Measurements from ENCODE around the gene SYNE3.

SYNE3 gene

DNA sequence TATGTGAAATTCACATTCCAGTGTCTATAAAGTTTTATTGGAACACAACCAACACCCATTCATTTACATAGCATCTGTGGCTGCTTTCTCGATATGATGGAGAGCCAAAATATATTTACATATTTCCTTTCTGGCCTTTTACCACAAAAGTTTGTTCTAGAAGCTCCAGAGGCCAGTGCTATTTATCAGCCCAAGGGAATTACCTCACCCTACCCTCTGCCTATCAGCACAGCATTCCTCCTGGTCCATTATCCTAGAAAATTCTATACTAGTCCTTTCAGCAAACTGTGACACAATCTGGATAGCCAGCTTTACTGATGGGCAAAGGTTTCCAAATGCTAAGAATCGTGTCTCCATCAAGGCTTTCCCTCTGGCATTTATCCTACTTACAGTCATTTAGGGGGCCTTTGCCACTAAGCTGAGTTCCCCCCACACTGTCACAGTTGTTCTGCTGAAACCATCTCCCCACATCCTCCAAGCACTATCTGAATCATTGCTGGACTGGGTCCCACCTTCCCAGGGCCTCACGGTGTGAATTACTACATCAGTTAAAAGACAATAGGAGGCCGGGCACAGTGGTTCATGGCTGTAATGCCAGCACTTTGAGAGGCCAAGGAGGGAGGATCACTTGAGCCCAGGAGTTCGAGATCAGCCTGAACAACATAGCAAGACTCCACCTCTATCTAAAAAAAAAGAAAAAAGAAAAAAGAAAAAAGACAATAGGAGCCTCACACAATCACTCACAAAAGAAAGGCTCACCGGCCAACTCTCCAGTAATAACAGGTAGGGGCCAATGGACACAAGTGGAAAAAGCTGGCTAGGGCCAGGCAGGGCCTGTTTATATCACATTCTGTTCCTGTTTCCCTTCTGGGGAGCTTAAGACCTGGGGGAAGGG lies 12.1 kb downstream of the SYNE3 start:
- in situ Hi-C loops (cut with HindIII; ENCODE audit: low pct_unique_long_range_greater_than_20kb, low sequenced_read_pairs) = no loop called here
- no peak for DNase-seq (ENCODE audit: low read depth in 1 of 2, low spot score in 1 of 2)
- TF ChIP-seq JUND (IDR thresholded peaks at IDR 0.05; ENCODE audit: low read depth) = no peak

DNA sequence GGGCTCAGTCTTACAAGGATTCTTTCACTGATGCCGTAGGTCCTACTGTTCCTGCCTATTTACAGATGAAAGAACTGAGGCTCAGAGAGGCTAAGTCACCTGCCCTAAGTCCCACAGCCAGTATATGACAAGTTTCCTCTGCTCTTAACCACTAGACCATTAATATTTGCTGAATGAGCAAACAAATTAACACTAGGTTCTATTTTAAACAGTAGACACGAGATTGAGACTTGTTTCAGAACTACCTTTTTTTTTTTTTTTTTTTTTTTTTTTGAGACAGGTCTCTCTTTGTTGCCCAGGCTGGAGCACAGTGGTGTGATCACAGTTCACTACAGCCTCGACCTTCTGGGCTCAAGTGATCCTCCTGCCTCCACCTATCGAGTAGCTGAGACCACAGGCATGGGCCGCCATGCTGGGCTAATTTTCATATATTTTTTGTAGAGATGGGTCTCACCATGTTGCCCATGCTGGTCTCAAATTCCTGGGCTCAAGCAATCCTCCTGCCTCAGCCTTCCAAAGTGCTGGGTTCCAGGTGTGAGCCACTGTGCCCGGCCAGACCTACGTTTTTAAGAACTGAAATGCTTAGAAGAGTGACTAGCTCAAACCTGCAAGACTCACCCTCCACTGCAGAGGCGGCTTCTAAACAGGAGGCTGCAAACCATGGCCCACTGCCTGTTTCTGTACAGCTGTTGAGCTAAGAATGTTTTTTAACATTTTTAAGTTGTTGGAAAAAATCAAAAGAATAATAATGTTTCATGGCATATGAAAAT lies 12.9 kb downstream of the SYNE3 start:
- no peak for DNase-seq (ENCODE audit: low read depth in 1 of 2, low spot score in 1 of 2)
- no peak for TF ChIP-seq JUND (IDR thresholded peaks at IDR 0.05; ENCODE audit: low read depth)
- in situ Hi-C loops (cut with HindIII; ENCODE audit: low pct_unique_long_range_greater_than_20kb, low sequenced_read_pairs) = no loop called here

DNA sequence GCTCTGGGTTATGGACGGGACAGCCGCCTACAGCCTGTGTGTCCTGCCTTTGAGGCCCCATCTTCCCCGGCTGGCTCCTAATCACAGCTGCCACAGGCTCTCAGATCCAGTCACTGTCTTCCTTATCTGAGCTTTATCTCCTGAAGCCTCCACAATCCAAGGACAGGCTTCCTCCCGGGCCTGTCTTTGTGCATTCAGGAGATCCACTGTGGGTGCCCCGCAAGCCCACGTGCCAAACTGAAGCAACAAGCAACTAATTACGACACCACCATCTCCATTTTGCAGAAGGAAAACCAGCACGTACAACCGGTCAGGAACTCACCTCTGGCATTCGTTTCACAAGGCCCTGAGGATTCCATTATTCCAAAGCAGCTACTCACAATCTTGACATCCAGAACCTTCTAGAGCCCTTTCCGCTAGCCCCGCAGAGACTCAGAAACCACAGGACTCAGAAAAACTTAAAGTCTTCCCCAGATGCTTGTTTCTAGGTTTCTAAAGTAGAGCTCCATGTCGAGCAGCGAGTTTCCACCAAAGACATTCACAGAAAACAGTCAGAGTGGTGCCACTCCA lies 14.0 kb downstream of the SYNE3 start:
- in situ Hi-C loops (cut with HindIII; ENCODE audit: low pct_unique_long_range_greater_than_20kb, low sequenced_read_pairs) = no loop called here
- DNase-seq (ENCODE audit: low read depth in 1 of 2, low spot score in 1 of 2) = no peak
- TF ChIP-seq JUND (IDR thresholded peaks at IDR 0.05; ENCODE audit: low read depth) = no peak

DNA sequence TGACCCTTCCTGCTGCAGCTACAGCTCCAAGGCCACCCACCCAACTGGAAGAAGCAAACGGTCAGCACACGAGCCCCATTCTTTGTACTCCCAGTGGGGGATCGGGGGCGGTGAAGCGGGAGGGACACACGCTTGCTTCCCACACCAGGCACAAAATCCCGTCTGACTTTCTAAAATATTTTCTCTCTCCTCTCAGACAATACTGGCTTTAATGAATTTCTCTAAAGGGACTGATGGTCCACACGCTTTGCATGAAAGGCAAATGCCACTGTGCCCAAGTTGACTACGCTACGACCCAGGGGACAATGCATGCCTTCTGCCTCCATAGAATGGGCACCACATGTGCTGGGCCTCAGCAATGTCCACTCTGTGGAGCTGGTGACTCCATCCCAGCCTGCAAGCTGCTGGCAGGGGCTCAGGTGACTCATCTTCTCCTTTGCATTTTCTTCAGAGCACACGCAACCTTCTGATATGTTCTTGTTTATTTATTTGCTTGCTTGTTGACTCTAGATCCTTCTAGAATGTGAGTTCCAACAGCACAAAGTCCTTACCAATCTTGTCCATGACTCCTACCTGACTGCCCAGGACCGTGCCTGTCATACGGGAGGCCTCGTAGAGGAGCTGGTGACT lies 15.6 kb downstream of the SYNE3 start:
- DNase-seq (ENCODE audit: low read depth in 1 of 2, low spot score in 1 of 2) = no peak
- no peak for TF ChIP-seq JUND (IDR thresholded peaks at IDR 0.05; ENCODE audit: low read depth)
- in situ Hi-C loops (cut with HindIII; ENCODE audit: low pct_unique_long_range_greater_than_20kb, low sequenced_read_pairs) = no loop called here

DNA sequence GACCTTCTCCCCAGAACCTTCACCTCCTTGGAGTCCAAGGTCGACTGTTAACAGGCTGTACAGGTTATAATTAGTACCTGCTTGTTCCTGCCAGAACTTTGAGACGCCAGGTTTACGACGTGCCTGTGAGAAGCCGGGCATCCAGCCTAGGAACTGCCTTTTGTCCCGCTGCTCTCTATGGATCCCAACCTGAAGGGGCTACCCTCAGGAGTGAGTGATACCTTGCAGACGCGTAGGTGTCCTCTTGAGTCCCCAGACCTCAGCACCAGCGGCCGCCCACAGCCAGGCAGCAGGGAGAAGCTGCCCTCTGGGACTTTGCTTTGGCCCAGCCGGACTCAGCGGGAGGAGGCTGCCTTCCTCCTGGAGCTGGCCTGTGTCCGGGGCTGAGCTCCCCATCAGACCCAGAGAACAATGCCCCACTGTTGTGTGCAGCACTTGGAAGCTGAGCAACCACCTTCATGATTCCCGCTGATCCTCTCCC lies 16.2 kb downstream of the SYNE3 start:
- TF ChIP-seq JUND (IDR thresholded peaks at IDR 0.05; ENCODE audit: low read depth) = no peak
- in situ Hi-C loops (cut with HindIII; ENCODE audit: low pct_unique_long_range_greater_than_20kb, low sequenced_read_pairs) = no loop called here
- no peak for DNase-seq (ENCODE audit: low read depth in 1 of 2, low spot score in 1 of 2)

DNA sequence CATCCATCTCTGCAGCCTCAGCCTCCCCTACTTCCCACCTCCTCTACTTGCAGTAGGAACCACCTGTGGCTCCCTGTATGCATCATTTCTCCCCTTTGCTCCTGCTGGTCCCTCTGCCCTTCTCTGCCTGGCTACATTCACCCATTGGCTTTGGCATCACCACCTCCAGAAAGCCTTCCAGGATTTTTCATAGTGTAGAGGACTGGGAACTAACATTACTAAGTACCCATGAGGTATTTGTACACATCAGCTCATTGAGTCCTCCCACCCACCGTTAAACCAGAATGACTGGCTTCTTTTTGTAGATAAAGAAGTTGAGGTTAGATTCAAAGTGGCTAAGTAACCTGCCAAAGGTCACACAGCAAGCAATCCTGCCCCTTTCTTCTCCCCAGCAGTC lies 17.1 kb downstream of the SYNE3 start:
- TF ChIP-seq JUND (IDR thresholded peaks at IDR 0.05; ENCODE audit: low read depth) = no peak
- in situ Hi-C loops (cut with HindIII; ENCODE audit: low pct_unique_long_range_greater_than_20kb, low sequenced_read_pairs) = no loop called here
- DNase-seq (ENCODE audit: low read depth in 1 of 2, low spot score in 1 of 2) = no peak

DNA sequence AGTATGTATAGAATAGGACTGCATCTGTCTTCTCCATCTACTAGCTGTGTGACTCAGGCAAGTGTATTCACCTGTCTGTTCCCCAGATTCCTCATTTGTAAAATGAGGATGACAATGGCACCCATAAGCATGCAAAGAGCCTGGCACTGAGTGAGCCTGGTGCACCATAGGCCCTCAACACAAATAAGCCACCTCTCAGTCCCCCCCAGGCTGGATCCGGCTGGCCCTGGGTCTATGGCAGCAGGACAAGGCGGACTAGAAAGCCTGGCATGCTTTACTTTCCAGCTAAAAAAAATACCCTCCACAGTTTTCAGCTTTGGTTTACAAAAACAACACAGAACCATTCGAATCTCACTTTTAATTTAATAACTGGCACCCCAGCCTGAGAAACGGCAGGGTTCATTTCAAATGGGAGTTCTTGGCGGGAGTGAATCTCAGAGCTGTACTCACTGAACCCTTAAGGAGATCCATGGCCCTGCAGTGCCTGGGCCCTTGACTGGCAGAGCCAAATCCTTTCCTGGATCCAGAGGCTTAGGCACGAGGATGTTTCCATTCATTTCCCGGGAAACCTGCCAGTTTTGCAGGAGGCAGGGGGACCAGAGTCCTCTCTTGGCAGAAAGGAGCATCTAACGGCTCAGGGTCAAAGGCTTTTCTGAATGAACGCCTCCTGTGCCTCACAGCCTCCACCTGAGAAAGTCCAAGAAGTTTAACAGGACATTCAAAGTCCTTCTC lies 17.7 kb downstream of the SYNE3 start:
- no peak for TF ChIP-seq JUND (IDR thresholded peaks at IDR 0.05; ENCODE audit: low read depth)
- no peak for DNase-seq (ENCODE audit: low read depth in 1 of 2, low spot score in 1 of 2)
- in situ Hi-C loops (cut with HindIII; ENCODE audit: low pct_unique_long_range_greater_than_20kb, low sequenced_read_pairs) = no loop called here

DNA sequence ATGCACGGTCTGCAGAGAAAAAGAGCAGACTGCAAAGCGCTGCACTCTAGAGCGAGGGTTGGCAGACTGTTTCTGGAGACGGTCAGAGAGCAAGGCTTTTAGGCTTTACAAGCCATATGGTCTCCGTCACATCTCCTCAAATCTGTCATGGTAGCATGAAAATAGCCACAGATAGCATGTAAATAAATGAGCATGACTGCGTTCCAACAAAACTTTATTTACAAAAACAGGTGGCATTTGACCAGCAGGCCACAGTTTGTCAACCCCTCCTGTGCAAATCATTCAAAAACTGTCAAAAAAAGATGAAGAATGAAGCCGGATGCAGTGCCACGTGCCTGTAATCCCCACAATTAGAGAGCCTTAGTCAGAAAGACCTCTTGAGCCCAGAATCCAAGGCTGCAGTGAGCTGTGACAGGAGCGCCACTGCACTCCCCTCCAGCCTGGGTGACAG lies 18.9 kb downstream of the SYNE3 start:
- in situ Hi-C loops (cut with HindIII; ENCODE audit: low pct_unique_long_range_greater_than_20kb, low sequenced_read_pairs) = no loop called here

DNA sequence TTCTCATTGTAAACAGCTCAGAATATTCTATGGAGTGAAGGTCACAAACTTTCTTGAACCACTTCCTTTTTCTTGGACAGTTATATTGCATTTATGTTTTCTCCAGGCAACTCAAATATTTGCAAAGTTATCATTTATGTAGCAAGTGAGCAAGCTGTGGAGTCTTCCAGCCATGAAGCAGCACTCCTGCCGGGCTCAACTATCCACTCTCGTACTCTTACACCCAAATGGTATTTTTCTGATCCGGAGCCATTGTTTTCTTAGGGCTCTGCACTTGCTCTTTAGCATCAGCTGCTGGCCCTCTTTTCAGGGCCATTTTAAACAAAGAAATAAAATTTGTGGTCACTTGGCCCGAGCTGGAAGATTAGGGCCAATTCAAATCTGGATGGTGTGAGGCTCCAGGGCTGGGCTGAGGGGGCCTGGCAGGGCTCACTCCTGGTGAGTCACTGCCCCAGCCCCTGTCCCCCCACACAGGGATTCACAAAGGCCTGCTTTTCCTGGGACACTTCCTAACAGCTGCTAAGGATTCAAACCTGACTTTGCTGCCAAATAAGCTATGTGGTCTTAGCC lies 19.7 kb downstream of the SYNE3 start:
- no peak for TF ChIP-seq JUND (IDR thresholded peaks at IDR 0.05; ENCODE audit: low read depth)
- DNase-seq (ENCODE audit: low read depth in 1 of 2, low spot score in 1 of 2) = no peak
- in situ Hi-C loops (cut with HindIII; ENCODE audit: low pct_unique_long_range_greater_than_20kb, low sequenced_read_pairs) = no loop called here

More for the DNA sequence above, 18.9 kb downstream of the SYNE3 start:
- no peak for DNase-seq (ENCODE audit: low read depth in 1 of 2, low spot score in 1 of 2)
- no peak for TF ChIP-seq JUND (IDR thresholded peaks at IDR 0.05; ENCODE audit: low read depth)

DNA sequence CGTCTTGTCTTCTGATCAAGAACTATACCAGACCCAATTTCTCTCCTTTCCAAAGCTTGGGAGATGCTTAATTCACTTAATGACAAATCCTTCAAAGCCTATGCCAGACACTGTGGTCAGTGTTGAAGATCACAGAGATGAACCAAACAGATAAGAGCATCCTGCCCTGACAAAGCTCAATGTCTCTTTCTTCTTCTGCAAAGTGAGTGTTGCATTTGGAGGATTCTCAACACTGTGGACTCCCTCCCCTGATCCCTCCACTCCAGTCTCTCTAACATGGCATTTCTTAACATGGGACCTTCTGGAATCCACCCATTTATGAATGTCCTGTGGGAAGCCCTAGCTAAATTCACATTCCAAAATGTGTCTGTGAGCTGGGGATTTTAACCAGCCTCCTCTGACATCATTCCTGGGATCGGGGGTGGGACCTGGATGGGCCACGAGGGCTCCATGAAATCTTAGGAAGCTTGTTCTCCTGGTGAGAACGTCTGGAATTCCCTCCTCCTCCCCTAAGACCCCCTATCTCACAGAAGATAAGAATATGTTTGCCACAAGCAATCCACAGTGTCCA lies 20.3 kb downstream of the SYNE3 start:
- no peak for TF ChIP-seq JUND (IDR thresholded peaks at IDR 0.05; ENCODE audit: low read depth)
- no peak for DNase-seq (ENCODE audit: low read depth in 1 of 2, low spot score in 1 of 2)
- in situ Hi-C loops (cut with HindIII; ENCODE audit: low pct_unique_long_range_greater_than_20kb, low sequenced_read_pairs) = no loop called here

DNA sequence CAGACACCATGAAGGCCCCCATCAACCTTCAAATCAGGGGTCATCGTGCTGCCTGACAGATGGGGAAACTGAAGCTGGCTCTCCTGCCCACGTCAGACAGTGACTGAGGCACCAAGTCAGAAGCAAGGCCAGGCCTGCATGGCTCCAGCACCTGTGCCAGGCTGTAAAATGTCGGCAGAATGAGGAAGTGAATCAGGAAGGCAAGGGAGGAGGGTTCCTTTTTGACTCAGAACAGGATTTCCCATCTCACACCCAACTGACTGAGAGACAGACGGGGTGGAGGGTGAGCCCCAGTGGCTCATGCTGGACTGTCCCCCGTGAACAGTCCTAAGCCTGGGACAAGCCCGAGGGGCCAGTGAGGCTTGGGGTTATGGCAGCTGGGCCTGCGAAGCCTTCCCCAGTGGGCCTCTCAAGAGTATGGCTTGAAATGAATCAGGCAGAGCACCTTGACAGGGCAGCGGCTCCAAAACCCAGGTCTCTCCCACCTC lies 20.9 kb downstream of the SYNE3 start:
- in situ Hi-C loops (cut with HindIII; ENCODE audit: low pct_unique_long_range_greater_than_20kb, low sequenced_read_pairs) = no loop called here
- no peak for DNase-seq (ENCODE audit: low read depth in 1 of 2, low spot score in 1 of 2)
- no peak for TF ChIP-seq JUND (IDR thresholded peaks at IDR 0.05; ENCODE audit: low read depth)
